Common myeloid progenitor, CD34-positive (primary cell): Measurements from ENCODE around the gene CSHL1.
"Not testable (repeated sequence)": the region's sequence is repeated elsewhere in the genome, so short reads cannot be mapped to it uniquely, and the experiment has no call there.

Experiments used
- CTCF ChIA-PET: fragments of 350-600 bp; sonication (Branson Sonifier 250); formaldehyde crosslinking; loops from one replicate; lab custom pipeline; 2021; ENCODE audit warnings: antibody characterized with exemption; lab: Charles Lee
- POLR2A ChIA-PET: fragments of 350-600 bp; sonication (Branson Sonifier 250); formaldehyde crosslinking; loops from one replicate; lab custom pipeline; 2021; ENCODE audit warnings: antibody characterized with exemption; lab: Charles Lee
- DNase-seq, 3 donors: peaks; one replicate each; pipeline versions ENCODE4 v3.0.0 to v3.0.0-alpha.2; 2013
- H3K27ac ChIP-seq, 2 experiments: 1 replicate in 1 of 2; 2 replicates in 1 of 2; pipeline ENCODE4 v1.7.0; 2013; ENCODE audit warnings: inconsistent platforms in 2 of 2, low read length in 2 of 2, mild to moderate bottlenecking in 2 of 2, low read depth in 1 of 2, moderate library complexity in 1 of 2; ENCODE audit not compliant: severe bottlenecking in 2 of 2, insufficient read depth in 1 of 2, poor library complexity in 1 of 2
- H3K27me3 ChIP-seq, 5 experiments: replicated peaks in 2 of 5; 1 replicate in 3 of 5; 2 replicates in 2 of 5; pipeline versions ENCODE4 v1.6.1 to v1.7.0; 2013; ENCODE audit warnings: low read length in 4 of 5, mild to moderate bottlenecking in 2 of 5, moderate library complexity in 2 of 5, inconsistent platforms in 1 of 5; ENCODE audit not compliant: insufficient read depth in 5 of 5, control insufficient read depth in 4 of 5
- H3K36me3 ChIP-seq, 4 experiments: 1 replicate in 2 of 4; 2 replicates in 2 of 4; pipeline versions ENCODE4 v1.6.1 to v1.7.0; 2013; ENCODE audit warnings: low read length in 3 of 4, control low read depth in 1 of 4, mild to moderate bottlenecking in 1 of 4; ENCODE audit not compliant: control insufficient read depth in 4 of 4, insufficient read depth in 4 of 4
- H3K4me1 ChIP-seq, 4 experiments: 1 replicate in 3 of 4; 2 replicates in 1 of 4; pipeline versions ENCODE4 v1.6.1 to v1.7.1; 2013; ENCODE audit warnings: low read length in 3 of 4, mild to moderate bottlenecking in 3 of 4, control low read depth in 1 of 4, inconsistent platforms in 1 of 4, moderate library complexity in 1 of 4; ENCODE audit not compliant: control insufficient read depth in 4 of 4, insufficient read depth in 4 of 4; ENCODE audit errors: control extremely low read depth in 1 of 4
- H3K4me3 ChIP-seq, 7 experiments: 1 replicate in 4 of 7; 2 replicates in 3 of 7; pipeline versions ENCODE4 v1.5.1 to v1.7.0; 2013; ENCODE audit warnings: mild to moderate bottlenecking in 7 of 7, low read length in 6 of 7, moderate library complexity in 6 of 7, inconsistent platforms in 2 of 7, low read depth in 2 of 7, control low read depth in 1 of 7; ENCODE audit not compliant: insufficient read depth in 4 of 7, control insufficient read depth in 1 of 7; ENCODE audit errors: extremely low read depth in 1 of 7
- H3K9me3 ChIP-seq, 5 experiments: 1 replicate in 4 of 5; 2 replicates in 1 of 5; pipeline versions ENCODE4 v1.6.1 to v1.7.1; 2013; ENCODE audit warnings: low read length in 4 of 5, mild to moderate bottlenecking in 2 of 5, inconsistent platforms in 1 of 5, low read depth in 1 of 5, moderate library complexity in 1 of 5; ENCODE audit not compliant: control insufficient read depth in 4 of 5, insufficient read depth in 2 of 5; ENCODE audit errors: control extremely low read depth in 1 of 5
- whole genome bisulfite sequencing: methylation state at CpG from one replicate; pipeline ENCODE4 v1.1.5; 2013; ENCODE audit not compliant: insufficient coverage; 5-methylcytosine and 5-hydroxymethylcytosine counted together

The CSHL1 gene

DNA sequence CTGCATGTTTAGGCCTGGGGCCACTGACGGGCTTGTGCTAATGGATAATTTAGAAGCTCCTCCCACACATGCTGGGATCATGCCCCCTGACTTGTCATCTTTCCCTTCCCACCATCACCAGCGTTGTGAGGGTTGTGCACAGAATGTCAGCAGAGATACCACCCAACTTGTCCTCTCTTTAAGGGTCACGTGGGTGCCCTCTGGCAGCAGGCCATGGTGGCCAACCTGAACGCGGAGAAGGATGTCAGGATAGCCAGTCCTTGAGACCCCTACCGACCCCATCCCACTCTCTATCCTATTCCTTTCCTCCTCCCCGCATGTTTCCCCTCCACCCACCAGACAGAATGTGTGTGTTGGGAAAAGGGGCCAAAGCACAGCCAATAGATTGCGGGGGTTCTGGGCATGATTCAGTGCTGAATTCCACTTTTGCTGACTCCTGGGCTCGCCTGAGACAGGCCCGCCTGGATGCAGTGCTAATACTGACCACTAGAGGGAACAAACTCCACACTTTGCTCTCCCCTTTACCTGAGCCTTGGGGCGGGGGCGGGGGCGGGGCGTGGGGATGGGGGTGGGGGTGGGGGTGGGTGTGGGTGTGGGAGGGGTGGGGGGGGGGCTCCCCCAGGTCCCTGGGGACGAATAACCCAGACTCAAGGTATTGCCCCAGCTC lies 29.0 kb downstream of the CSHL1 start, which contains the start of gene GH2:
GH2 (minus strand) TSS at position 10 of the 667 bp plus-strand sequence. CDS start 143 bp downstream, outside the sequence.
- Histone ChIP-seq H3K9me3 (no peaks in the 10 kb centered on the region), H3K27me3 (peaks cover 0 to 2% (median 0%) of the 10 kb centered on the region in 5 experiments), H3K4me1 (no peaks in the 10 kb centered on the region), H3K4me3 (no peak within 1 kb of the TSS), H3K36me3 (no peaks in the 10 kb centered on the region), H3K27ac (no peak within 1 kb of the TSS)
- 68% methylated on average over 6 of the region's 15 CpGs for WGBS
- POLR2A ChIA-PET, result no interaction called here
- CTCF ChIA-PET, result interaction anchor here (1.4 to 2.7 kb wide), 8 partner anchors 8 to 167 kb away, joined by 3 to 8 read pairs (median 5); no protein-coding TSS in a partner anchor
- DNase-seq, result peak; percentile 50 to 72 (median 63)

DNA sequence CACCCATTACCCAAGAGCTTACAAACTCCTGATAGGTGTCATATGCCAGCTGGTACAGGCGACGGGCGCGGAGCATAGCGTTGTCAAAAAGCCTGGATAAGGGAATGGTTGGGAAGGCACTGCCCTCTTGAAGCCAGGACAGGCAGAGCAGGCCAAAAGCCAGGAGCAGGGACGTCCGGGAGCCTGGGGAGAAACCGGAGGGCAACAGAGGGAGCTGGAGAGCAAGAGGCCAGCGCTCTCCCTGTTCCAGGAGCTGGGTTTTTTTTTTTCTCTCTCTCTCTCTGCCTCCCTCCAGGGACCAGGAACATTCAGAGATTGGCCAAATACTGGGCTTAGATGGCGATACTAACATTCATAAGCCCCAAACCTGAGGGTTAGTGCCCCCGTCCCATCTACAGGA lies 29.7 kb downstream of the CSHL1 start:
- H3K36me3 ChIP-seq, H3K4me3 ChIP-seq, H3K27me3 ChIP-seq, H3K9me3 ChIP-seq, H3K4me1 ChIP-seq, H3K27ac ChIP-seq, DNase-seq, POLR2A ChIA-PET: not testable (repeated sequence)
- 94% methylated on average over 9 of the region's 11 CpGs for whole genome bisulfite sequencing
- CTCF ChIA-PET, result interaction anchor here (1.4 to 2.2 kb wide), 4 partner anchors 11 to 23 kb away, joined by 3 to 7 read pairs (median 5); no protein-coding TSS in a partner anchor

DNA sequence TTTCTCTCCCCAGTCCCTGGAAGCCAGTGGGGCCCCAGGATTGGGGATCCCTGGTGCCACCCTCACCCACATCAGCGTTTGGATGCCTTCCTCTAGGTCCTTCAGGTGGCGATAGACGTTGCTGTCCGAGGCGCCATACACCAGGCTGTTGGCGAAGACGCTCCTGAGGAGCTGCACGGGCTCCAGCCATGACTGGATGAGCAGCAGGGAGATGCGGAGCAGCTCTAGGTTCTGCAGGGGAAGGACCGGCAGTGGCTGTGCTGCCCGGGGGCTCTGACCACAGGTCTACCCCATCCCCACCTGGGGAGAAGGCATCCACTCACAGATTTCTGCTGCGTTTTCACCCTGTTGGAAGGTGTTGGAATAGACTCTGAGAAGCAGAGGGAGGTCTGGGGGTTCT lies 30.4 kb downstream of the CSHL1 start:
- POLR2A ChIA-PET, result no interaction called here
- Histone ChIP-seq H3K4me1 (no peaks in the 10 kb centered on the region), H3K36me3 (no peaks in the 10 kb centered on the region), H3K27ac (no peak overlapping the region), H3K4me3 (no peak overlapping the region), H3K27me3 (peaks cover 0 to 2% (median 0%) of the 10 kb centered on the region in 5 experiments), H3K9me3 (no peaks in the 10 kb centered on the region)
- CTCF ChIA-PET, result interaction anchor here (1.3 to 1.8 kb wide), 2 partner anchors 12 to 15 kb away, joined by 3 to 6 read pairs; no protein-coding TSS in a partner anchor
- no peak for DNase-seq
- 88% methylated on average over 11 of the region's 12 CpGs for WGBS

DNA sequence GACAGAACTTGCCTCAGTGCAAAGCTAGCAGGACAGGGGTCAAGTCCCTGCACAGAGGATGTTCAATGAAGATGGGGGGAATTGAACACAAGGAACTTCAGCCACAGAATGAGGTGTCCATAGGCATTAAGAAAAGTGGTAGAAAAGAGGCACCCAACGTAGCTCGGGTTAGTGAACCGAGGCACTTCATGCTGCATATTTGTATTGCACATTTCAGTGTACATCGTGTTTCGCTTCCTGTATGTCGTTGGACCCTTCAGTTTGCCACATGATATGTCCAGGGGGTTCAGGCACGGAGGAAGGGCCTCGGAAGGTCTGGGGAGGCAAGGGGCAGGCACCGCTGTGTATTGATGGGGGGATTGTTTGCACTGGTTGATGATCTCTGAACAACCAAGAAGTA lies 32.6 kb downstream of the CSHL1 start:
- WGBS, result 98% methylated on average over 8 of the region's 9 CpGs
- CTCF ChIA-PET, result interaction anchor here (0.9 to 2.3 kb wide), 6 partner anchors 9 to 404 kb away, joined by 3 to 6 read pairs (median 4); partner anchors contain the start of gene CSHL1
- H3K27ac ChIP-seq, H3K9me3 ChIP-seq, H3K4me1 ChIP-seq, POLR2A ChIA-PET, H3K27me3 ChIP-seq, DNase-seq, H3K4me3 ChIP-seq, H3K36me3 ChIP-seq: not testable (repeated sequence)

DNA sequence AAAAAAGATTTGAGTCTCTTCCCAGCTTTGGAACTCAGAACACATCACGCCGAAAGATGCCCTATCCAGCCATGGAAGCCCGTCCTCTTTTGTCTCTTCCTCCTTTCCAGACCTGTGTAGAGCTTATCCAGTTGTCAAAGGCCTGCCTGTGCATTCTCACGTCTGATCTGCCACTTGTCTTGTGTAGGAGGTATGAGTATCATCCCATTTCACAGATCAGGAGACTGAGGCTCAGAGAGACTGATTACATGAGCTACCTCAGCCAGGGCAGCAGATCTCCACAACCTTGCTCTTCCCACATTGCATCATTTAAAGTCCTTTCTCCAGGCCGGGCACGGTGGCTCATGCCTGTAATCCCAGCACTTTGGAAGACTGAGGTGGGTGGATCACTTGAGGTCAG lies 36.4 kb downstream of the CSHL1 start:
- CTCF ChIA-PET, result interaction anchor here (0.6 to 1.6 kb wide), 4 partner anchors 8 to 18 kb away, joined by 3 to 7 read pairs (median 3); no protein-coding TSS in a partner anchor
- not testable (repeated sequence) for H3K36me3 ChIP-seq

DNA sequence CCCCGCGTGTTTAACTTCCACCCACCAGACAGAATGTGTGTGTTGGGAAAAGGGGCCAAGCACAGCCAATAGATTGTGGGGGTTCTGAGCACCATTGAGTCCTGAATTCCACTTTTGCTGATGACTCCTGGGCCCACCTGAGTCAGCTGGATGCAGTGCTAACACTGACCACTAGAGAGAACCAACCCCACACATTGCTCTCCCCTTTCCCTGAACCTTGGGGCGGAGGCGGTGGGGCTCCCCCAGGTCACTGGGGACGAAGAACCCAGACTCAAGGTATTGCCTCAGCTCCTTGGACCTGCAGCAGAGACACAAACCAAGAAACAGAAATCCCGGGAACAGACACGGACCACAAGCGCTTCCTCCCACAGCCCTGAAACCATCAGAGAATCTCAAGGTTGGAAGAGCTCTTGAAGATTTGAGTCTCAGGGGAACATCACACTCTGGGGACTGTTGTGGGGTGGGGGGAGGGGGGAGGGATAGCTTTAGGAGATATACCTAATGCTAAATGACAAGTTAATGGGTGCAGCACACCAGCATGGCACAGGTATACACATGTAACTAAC lies 36.9 kb downstream of the CSHL1 start:
- H3K4me3 ChIP-seq, H3K4me1 ChIP-seq, H3K36me3 ChIP-seq, DNase-seq, H3K27ac ChIP-seq, H3K9me3 ChIP-seq, H3K27me3 ChIP-seq, POLR2A ChIA-PET: not testable (repeated sequence)
- CTCF ChIA-PET, result interaction anchor here (0.8 to 1.6 kb wide), 3 partner anchors 9 to 19 kb away, joined by 3 to 7 read pairs (median 3); no protein-coding TSS in a partner anchor
- WGBS, result 83% methylated on average over 1 of the region's 8 CpGs

More for the DNA sequence above, 36.4 kb downstream of the CSHL1 start:
- DNase-seq, H3K4me1 ChIP-seq, H3K9me3 ChIP-seq, H3K4me3 ChIP-seq, H3K27me3 ChIP-seq, H3K27ac ChIP-seq, POLR2A ChIA-PET: not testable (repeated sequence)
- WGBS, result 96% methylated on average over 5 of the region's 6 CpGs

DNA sequence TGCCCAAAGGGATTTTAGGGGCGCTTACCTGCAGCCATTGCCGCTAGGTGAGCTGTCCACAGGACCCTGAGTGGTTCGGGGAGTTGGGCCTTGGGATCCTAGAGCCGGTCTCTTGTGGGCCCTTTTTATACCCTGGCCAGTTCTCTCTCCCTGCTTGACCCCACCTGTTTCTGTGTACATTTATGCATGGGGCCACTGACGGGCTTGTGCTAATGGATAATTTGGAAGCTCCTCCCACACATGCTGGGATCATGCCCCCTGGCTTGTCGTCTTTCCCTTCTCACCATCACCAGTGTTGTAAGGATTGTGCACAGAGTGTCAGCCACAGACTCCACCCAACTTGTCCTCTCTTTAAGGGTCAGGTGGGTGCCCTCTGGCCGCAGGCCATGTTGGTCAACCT lies 37.5 kb downstream of the CSHL1 start, which contains the start of gene CSH2:
CSH2 (minus strand) TSS at position 101 of the 400 bp plus-strand sequence; CDS start at position 38, 63 bp downstream.
- POLR2A ChIA-PET, H3K27ac ChIP-seq, H3K4me1 ChIP-seq, H3K27me3 ChIP-seq, H3K4me3 ChIP-seq, H3K9me3 ChIP-seq, DNase-seq, H3K36me3 ChIP-seq: not testable (repeated sequence)
- no CpG with 5 or more reads among the region's 7 CpGs for WGBS
- CTCF ChIA-PET, result interaction anchor here (1.4 to 1.6 kb wide), 2 partner anchors 10 to 14 kb away, joined by 3 to 7 read pairs; no protein-coding TSS in a partner anchor
